Thoracic aorta (tissue), 2 donors: Measurements from ENCODE around the gene ARHGAP18. TPM values are rescaled to one million over a fixed set of nuclear protein-coding genes. Genes with fewer than 3 reads are reported as not detected.

Source experiments
- ATAC-seq: fragments of 150-250 bp; one replicate; pipeline ENCODE4 v1.8.0; 2017; ENCODE audit warnings: low read depth; ENCODE audit not compliant: insufficient number of reproducible peaks, low FRiP score
- DNase-seq: peaks from one replicate; pipeline ENCODE4 v3.0.0-alpha.2; 2020; ENCODE audit warnings: low spot score
- H3K27ac ChIP-seq, 2 donors: fragments of 200-600 bp; sonication (generic); 1 replicate in 1 of 2; 2 replicates in 1 of 2; pipeline ENCODE4 v1.5.1; 2016; ENCODE audit warnings: mild to moderate bottlenecking in 2 of 2, moderate library complexity in 2 of 2
- H3K27me3 ChIP-seq: fragments of 200-600 bp; sonication (generic); replicated peaks from 2 replicates; pipeline ENCODE4 v1.6.0; 2016; ENCODE audit warnings: mild to moderate bottlenecking; ENCODE audit not compliant: insufficient read depth
- H3K36me3 ChIP-seq: fragments of 200-600 bp; sonication (generic); one replicate; pipeline ENCODE4 v1.5.1; 2016
- H3K4me1 ChIP-seq, 2 donors: fragments of 200-600 bp; sonication (generic); 1 replicate in 1 of 2; 2 replicates in 1 of 2; pipeline versions ENCODE4 v1.5.1 to v1.6.0; 2016; ENCODE audit warnings: low read depth in 2 of 2, mild to moderate bottlenecking in 1 of 2; ENCODE audit not compliant: control insufficient read depth in 1 of 2
- H3K4me3 ChIP-seq: fragments of 200-600 bp; sonication (generic); 2 replicates; pipeline ENCODE4 v1.5.1; 2016; ENCODE audit warnings: mild to moderate bottlenecking
- H3K9me3 ChIP-seq: fragments of 200-600 bp; sonication (generic); 2 replicates; pipeline ENCODE4 v1.5.1; 2016
- CTCF ChIP-seq: fragments of 200-600 bp; sonication (generic); IDR thresholded peaks from one replicate; pipeline ENCODE4 v1.5.1; 2019; ENCODE audit warnings: antibody characterized with exemption
- total RNA-seq, 2 donors: library from RNA; depleted of rRNA; stranded (reverse); fragments of >200 nt; gene quantifications; one replicate each; pipeline versions ENCODE4 v1.1.0 to v1.2.3, GENCODE V29; 2016

The ARHGAP18 gene
- total RNA-seq, 2 donors from 2014 or later: 24.8 to 37.0 TPM

GRCh38 chr6:129710450-129711270 is 683 bp upstream of the ARHGAP18 start:
- Histone ChIP-seq H3K27me3 (no peaks in the 10 kb centered on the region), H3K9me3 (no peaks in the 10 kb centered on the region), H3K36me3 (no peaks in the 10 kb centered on the region), H3K27ac (peak overlapping the region in 1 of 2 donors; percentile 80), H3K4me1 (peaks cover 5 to 15% of the 10 kb centered on the region in 2 donors), H3K4me3 (peak overlapping the region; percentile 89)
- DNase-seq (no peak), ATAC-seq (no peak)
- no peak for TF ChIP-seq CTCF

GRCh38 chr6:129709196-129709768 is 695 bp downstream of the ARHGAP18 start:
- H3K9me3 ChIP-seq: no peaks in the 10 kb centered on the region
- TF ChIP-seq CTCF: no peak
- peaks cover 8 to 15% of the 10 kb centered on the region in 2 donors for H3K4me1 ChIP-seq
- no peak for DNase-seq
- no peaks in the 10 kb centered on the region for H3K27me3 ChIP-seq
- peak overlapping the region; percentile 89 for H3K4me3 ChIP-seq
- ATAC-seq: peak; percentile 16
- H3K27ac ChIP-seq: peak overlapping the region; percentile 80 to 81
- H3K36me3 ChIP-seq: no peaks in the 10 kb centered on the region

- H3K4me3 ChIP-seq: peak overlapping the region; percentile 89
- peaks cover 8 to 15% of the 10 kb centered on the region in 2 donors for H3K4me1 ChIP-seq
- TF ChIP-seq CTCF: no peak
- ATAC-seq (no peak), DNase-seq (no peak)
- no peaks in the 10 kb centered on the region for H3K27me3 ChIP-seq
- H3K36me3 ChIP-seq: no peaks in the 10 kb centered on the region
- peak overlapping the region; percentile 80 to 81 for H3K27ac ChIP-seq
- H3K9me3 ChIP-seq: no peaks in the 10 kb centered on the region
These were observed 1.3 kb downstream of the ARHGAP18 start for GRCh38 chr6:129708496-129709195.

GRCh38 chr6:129707882-129708495 is 2.0 kb downstream of the ARHGAP18 start:
- H3K4me3 ChIP-seq: peak overlapping the region; percentile 89
- DNase-seq (no peak), ATAC-seq (no peak)
- no peak for TF ChIP-seq CTCF
- peaks cover 8 to 15% of the 10 kb centered on the region in 2 donors for H3K4me1 ChIP-seq
- H3K27me3 ChIP-seq: no peaks in the 10 kb centered on the region
- no peaks in the 10 kb centered on the region for H3K36me3 ChIP-seq
- no peaks in the 10 kb centered on the region for H3K9me3 ChIP-seq
- H3K27ac ChIP-seq: no peak overlapping the region

- ATAC-seq (no peak), DNase-seq (no peak)
- no peak for TF ChIP-seq CTCF
- H3K9me3 ChIP-seq: no peaks in the 10 kb centered on the region
- H3K36me3 ChIP-seq: no peaks in the 10 kb centered on the region
- no peak overlapping the region for H3K27ac ChIP-seq
- H3K4me1 ChIP-seq: peaks cover 8 to 15% of the 10 kb centered on the region in 2 donors
- no peaks in the 10 kb centered on the region for H3K27me3 ChIP-seq
- H3K4me3 ChIP-seq: no peak overlapping the region
These were observed 2.9 kb downstream of the ARHGAP18 start for GRCh38 chr6:129707028-129707427.
